ENCODE data around the gene NEO1. TPM values are rescaled to one million over a fixed set of nuclear protein-coding genes. Genes with fewer than 3 reads are reported as not detected.

The NEO1 gene
- total RNA-seq, 1 donor from 2014 or later = 136 TPM

DNA sequence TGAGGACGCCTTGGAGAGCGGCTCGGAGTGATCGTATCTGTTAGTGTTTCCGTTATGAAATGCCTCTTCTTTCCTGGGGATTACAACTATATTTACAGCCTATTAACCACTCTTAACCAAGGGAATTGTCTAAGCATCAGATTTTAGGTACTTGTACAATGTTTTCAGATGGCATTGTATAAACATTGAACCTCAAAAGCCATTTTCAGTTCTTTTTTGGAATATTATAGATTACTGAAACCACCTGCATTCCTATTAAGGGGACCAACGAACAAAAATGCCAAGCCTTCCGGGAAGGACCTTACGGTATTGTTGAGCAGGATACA is 1.1 kb downstream of the NEO1 start:
- DNase-seq (ENCODE audit: low spot score in 2 of 2, unreplicated experiment in 2 of 2) = no peak
- Mint-ChIP-seq H3K4me3 (no peak overlapping the region), H3K4me1 (peaks cover 25% of the 10 kb centered on the region), H3K27ac (peak overlapping the region; percentile 98), H3K9me3 (no peaks in the 10 kb centered on the region), H3K36me3 (no peaks in the 10 kb centered on the region), H3K27me3 (ENCODE audit: low read depth) (peaks cover 6% of the 10 kb centered on the region)
- TF ChIP-seq CTCF (IDR thresholded peaks at IDR 0.05; ENCODE audit: unreplicated experiment) = no peak

DNA sequence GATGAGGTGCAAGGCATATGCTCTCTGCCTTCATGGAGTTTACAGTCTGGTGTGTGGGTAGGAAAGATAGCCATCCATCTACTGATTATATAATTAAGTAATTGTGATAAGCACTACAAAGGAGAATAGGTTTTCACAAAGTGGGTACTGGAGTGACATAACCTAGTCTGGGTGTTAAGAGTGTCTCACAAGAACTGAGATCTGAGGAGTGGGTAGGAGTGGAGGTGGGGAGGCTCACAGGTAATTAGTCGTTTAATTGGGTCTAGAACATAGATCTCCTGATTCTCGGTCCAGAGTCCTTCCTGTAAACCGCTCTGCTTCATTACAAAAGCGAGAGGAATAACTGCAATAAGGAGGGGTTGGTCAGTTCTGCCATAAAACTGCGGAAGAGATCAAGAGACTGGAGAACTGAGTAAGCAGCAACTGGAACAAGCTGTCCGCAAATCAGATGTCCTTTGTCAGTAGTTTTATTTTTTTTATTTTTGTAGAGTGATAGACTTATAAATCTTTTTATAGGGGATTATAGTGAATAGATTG is 2.2 kb downstream of the NEO1 start:
- DNase-seq (ENCODE audit: low spot score in 2 of 2, unreplicated experiment in 2 of 2) = no peak
- no peak for TF ChIP-seq CTCF (IDR thresholded peaks at IDR 0.05; ENCODE audit: unreplicated experiment)
- Mint-ChIP-seq H3K27ac (no peak overlapping the region), H3K27me3 (ENCODE audit: low read depth) (peaks cover under 1% of the 10 kb centered on the region), H3K36me3 (no peaks in the 10 kb centered on the region), H3K4me1 (peaks cover 16% of the 10 kb centered on the region), H3K4me3 (no peak overlapping the region), H3K9me3 (no peaks in the 10 kb centered on the region)

DNA sequence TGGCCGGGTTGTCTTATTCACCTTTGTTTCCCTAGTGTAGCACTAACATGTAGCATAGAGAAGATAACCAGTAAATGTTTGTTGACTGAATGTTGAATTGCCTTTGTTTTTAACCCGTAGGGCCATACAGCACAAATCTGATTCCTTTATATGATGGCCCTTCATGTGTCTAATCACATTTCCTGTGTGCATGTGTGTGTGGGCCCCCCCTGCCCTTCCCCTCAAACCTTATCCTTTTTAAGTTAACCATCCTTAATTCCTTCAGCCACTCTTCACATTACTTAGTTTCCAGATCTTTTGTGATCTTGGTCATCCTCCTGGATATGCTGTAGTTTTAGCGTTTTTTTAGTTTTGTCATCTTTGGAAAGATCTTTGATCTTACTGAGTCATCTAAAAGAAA is 4.2 kb downstream of the NEO1 start:
- no peak for TF ChIP-seq CTCF (IDR thresholded peaks at IDR 0.05; ENCODE audit: unreplicated experiment)
- Mint-ChIP-seq H3K9me3 (no peaks in the 10 kb centered on the region), H3K36me3 (peaks cover 1% of the 10 kb centered on the region), H3K27me3 (ENCODE audit: low read depth) (no peaks in the 10 kb centered on the region), H3K4me3 (no peak overlapping the region), H3K27ac (no peak overlapping the region), H3K4me1 (peaks cover 9% of the 10 kb centered on the region)
- DNase-seq (ENCODE audit: low spot score in 2 of 2, unreplicated experiment in 2 of 2) = no peak

GRCh38 chr15:73058437-73058836 is 6.2 kb downstream of the NEO1 start:
- no peak overlapping the region for H3K27ac Mint-ChIP-seq
- peaks cover 1% of the 10 kb centered on the region for H3K36me3 Mint-ChIP-seq
- H3K4me1 Mint-ChIP-seq = peaks cover 7% of the 10 kb centered on the region
- no peak overlapping the region for H3K4me3 Mint-ChIP-seq
- no peak for TF ChIP-seq CTCF (IDR thresholded peaks at IDR 0.05; ENCODE audit: unreplicated experiment)
- no peak for DNase-seq (ENCODE audit: low spot score in 2 of 2, unreplicated experiment in 2 of 2)
- no peaks in the 10 kb centered on the region for H3K27me3 Mint-ChIP-seq (ENCODE audit: low read depth)
- H3K9me3 Mint-ChIP-seq = no peaks in the 10 kb centered on the region

GRCh38 chr15:73065114-73065513 is 12.9 kb downstream of the NEO1 start:
- no peak for TF ChIP-seq CTCF (IDR thresholded peaks at IDR 0.05; ENCODE audit: unreplicated experiment)
- H3K27me3 Mint-ChIP-seq (ENCODE audit: low read depth) = no peaks in the 10 kb centered on the region
- no peak overlapping the region for H3K4me3 Mint-ChIP-seq
- DNase-seq (ENCODE audit: low spot score in 2 of 2, unreplicated experiment in 2 of 2) = no peak
- peaks cover 9% of the 10 kb centered on the region for H3K4me1 Mint-ChIP-seq
- H3K36me3 Mint-ChIP-seq = no peaks in the 10 kb centered on the region
- H3K27ac Mint-ChIP-seq = no peak overlapping the region
- no peaks in the 10 kb centered on the region for H3K9me3 Mint-ChIP-seq

GRCh38 chr15:73069109-73069508 is 16.8 kb downstream of the NEO1 start:
- H3K36me3 Mint-ChIP-seq = no peaks in the 10 kb centered on the region
- no peaks in the 10 kb centered on the region for H3K9me3 Mint-ChIP-seq
- H3K27me3 Mint-ChIP-seq (ENCODE audit: low read depth) = no peaks in the 10 kb centered on the region
- no peak for DNase-seq (ENCODE audit: low spot score in 2 of 2, unreplicated experiment in 2 of 2)
- H3K4me1 Mint-ChIP-seq = peaks cover 4% of the 10 kb centered on the region
- TF ChIP-seq CTCF (IDR thresholded peaks at IDR 0.05; ENCODE audit: unreplicated experiment) = no peak
- no peak overlapping the region for H3K27ac Mint-ChIP-seq
- H3K4me3 Mint-ChIP-seq = no peak overlapping the region
